Measurements from ENCODE around the gene RNF133.

GRCh38 chr7:122677149-122677548 is 21.8 kb downstream of the RNF133 start:
- TF ChIP-seq, protein P1, sequence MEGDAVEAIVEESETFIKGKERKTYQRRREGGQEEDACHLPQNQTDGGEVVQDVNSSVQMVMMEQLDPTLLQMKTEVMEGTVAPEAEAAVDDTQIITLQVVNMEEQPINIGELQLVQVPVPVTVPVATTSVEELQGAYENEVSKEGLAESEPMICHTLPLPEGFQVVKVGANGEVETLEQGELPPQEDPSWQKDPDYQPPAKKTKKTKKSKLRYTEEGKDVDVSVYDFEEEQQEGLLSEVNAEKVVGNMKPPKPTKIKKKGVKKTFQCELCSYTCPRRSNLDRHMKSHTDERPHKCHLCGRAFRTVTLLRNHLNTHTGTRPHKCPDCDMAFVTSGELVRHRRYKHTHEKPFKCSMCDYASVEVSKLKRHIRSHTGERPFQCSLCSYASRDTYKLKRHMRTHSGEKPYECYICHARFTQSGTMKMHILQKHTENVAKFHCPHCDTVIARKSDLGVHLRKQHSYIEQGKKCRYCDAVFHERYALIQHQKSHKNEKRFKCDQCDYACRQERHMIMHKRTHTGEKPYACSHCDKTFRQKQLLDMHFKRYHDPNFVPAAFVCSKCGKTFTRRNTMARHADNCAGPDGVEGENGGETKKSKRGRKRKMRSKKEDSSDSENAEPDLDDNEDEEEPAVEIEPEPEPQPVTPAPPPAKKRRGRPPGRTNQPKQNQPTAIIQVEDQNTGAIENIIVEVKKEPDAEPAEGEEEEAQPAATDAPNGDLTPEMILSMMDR (IDR thresholded peaks at IDR 0.05; ENCODE audit: poor library complexity), result no peak
- no peak for TF ChIP-seq EZH2phosphoT487 (IDR thresholded peaks at IDR 0.05; ENCODE audit: low read depth, severe bottlenecking, unreplicated experiment)

Data from hepatocyte (in vitro differentiated cells).